GM19372 (cell line): ENCODE measurements around the gene FAM83D.
"Not testable (repeated sequence)": the region's sequence is repeated elsewhere in the genome, so short reads cannot be mapped to it uniquely, and the experiment has no call there.

Experiments
- ATAC-seq: cut with Tn5 transposase; IDR thresholded peaks from one replicate; pipeline ENCODE4 v1.9.1; 2021; ENCODE audit warnings: mild to moderate bottlenecking, low read depth, moderate library complexity; ENCODE audit not compliant: unreplicated experiment

FAM83D gene

GRCh38 chr20:38932457-38933120 lies 6.4 kb downstream of the FAM83D start:
- no peak for ATAC-seq

DNA sequence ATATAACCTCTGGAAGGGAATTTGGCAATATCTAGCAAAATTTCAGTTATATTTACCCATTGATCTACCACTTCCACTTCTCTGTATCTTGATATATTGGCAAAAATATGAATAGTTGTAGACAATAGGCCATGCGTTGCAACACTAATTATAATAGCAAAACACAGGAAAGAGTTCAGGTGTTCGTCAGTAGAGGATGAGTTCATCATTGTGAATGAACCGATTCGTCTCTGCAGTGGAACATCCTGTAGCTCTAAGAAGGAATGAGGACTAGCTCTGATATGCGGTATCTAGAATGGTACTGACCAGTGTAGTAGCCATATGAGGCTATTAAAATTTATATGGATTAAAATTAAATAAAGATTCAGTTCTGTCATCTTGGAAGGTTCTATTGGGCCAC lies 8.3 kb downstream of the FAM83D start:
- no peak for ATAC-seq

- no peak for ATAC-seq
Observed at GRCh38 chr20:38935285-38935684, 9.1 kb downstream of the FAM83D start.

- ATAC-seq, result no peak
Observed at GRCh38 chr20:38935967-38936407, 9.8 kb downstream of the FAM83D start.

- no peak for ATAC-seq
Observed at GRCh38 chr20:38937000-38937399, 10.8 kb downstream of the FAM83D start.

DNA sequence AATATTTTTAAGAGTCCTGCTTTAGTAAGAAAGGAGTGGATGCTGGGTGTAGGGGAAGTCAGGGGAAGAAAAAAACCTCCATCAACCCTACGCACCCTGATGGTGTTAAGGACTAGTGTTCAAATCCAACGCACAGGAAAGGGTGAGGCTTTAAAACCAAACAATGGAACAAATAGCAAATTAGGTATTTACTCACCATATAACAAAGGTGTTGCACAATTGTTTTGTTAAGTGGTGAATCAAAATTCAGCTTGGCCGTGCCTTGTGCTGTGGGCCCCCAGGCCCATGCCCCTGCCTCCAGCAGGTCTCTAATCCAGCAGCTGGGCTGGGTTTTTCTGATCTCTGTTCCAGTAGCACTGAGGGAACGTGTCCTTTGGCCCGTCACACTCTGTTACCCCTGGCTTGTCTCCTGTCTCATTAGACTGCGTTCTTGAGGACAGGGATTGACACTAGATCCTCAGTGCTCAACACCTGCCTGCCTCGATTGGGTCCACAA lies 11.8 kb downstream of the FAM83D start:
- no peak for ATAC-seq

GRCh38 chr20:38939686-38940085 lies 13.5 kb downstream of the FAM83D start:
- ATAC-seq, result no peak

- no peak for ATAC-seq
Observed at GRCh38 chr20:38940644-38941043, 14.4 kb downstream of the FAM83D start.

DNA sequence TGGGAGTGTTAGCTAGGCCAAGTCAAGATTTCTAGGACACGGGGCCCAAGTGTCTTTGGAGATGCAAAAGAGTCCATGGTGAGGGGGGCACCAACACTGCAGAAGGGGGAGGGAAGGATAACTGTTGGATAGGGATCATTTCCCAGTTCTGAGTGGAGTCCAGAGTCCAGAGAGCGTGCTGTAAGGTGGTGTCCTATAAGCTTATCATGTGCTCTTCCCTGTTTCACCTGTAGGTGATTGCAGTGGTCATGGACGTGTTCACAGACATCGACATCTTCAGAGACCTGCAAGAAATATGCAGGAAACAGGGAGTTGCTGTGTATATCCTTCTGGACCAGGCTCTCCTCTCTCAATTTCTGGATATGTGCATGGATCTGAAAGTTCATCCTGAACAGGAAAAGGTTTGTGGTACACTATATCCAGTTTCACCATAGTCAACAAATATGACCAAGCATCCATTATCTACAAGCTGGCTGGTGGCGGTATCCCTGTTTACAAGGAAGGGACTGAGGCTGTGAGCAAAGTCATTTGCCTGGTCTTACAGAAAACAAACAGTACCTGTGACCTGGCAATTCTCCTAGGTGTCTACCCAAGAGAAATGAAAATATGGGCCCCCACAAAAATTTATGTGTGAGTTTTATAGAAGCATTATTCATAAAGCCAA lies 15.6 kb downstream of the FAM83D start:
- ATAC-seq, result no peak

GRCh38 chr20:38945012-38945411 lies 18.8 kb downstream of the FAM83D start:
- no peak for ATAC-seq

DNA sequence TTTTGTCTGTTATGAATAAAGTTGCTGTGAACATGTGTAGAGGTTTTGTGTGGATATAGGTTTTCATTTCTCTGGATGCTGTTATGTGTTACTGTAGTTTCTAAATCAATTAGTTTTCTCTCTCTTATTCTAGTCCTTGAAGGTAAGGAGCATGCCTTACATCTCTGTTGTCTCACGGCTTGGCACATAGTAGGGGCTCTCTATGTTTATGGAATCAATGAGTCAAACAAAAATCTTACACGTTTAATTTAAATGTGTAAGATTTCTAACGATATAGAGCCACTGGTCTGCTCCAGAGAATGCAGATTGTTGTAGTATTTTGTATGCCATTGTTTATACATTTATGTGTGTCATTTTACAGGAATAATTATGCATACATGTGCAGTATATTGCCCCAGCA lies 20.6 kb downstream of the FAM83D start:
- ATAC-seq, result no peak

- no peak for ATAC-seq
Observed at GRCh38 chr20:38947931-38948362, 21.7 kb downstream of the FAM83D start.

DNA sequence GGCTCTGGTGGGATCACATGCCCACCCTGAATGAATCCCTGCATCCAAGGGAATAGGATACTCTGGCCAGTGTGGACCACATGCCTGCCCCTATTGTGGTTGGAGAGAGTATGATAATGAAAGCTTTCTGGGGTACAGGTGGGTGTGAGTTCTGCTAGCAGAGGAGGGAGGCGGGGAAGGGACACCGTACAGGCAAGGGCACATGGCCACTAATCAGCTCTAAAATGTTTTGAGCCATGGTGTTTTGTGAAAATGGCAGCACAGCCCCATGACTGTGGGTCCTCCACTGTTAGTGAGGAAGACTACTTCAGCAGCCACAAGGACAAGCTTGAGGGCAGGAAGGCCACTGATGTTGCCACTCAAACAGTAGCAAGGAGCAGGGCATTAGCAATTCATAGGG lies 24.0 kb downstream of the FAM83D start:
- no peak for ATAC-seq

GRCh38 chr20:38951611-38952010 lies 25.4 kb downstream of the FAM83D start:
- no peak for ATAC-seq

DNA sequence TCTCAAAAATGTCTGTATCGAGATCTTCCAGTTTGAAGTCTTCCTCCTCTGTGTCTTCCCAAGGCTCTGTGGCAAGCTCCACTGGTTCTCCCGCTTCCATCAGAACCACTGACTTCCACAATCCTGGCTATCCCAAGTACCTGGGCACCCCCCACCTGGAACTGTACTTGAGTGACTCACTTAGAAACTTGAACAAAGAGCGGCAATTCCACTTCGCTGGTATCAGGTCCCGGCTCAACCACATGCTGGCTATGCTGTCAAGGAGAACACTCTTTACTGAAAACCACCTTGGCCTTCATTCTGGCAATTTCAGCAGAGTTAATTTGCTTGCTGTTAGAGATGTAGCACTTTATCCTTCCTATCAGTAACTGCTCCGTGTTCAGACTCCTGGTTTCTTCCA lies 25.9 kb downstream of the FAM83D start:
- ATAC-seq, result no peak

DNA sequence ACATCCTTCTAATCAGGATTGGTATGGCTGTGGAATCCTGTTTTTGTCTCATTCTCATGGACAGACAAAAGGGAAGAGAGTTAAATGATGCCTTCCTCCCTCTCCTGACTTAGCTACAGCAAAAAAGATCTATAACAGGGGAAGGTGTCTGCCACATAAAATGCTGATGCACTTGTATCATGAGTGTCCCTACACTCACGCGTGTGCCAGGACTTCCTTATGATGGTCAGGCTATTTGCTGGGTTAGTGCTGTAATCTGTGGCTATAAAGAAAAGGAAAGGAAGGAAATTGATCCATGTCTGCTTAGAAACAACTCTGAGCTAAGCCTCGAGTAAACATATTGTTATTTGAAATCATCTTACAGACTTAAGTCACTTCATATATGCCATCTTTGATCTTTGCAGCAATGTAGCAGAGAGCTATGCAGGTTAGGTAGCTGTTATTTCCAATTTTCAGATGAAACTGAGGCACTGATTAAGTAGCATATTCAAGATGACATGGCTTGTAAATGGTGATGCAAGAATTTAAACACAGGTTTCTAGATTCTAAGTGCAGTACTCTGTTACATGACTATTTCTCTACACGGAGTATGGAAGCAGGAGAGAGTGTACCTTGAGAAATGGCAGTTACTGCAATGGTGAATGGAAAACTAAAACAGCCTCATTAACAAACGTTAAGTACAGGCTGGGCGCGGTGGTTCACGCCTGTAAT lies 27.6 kb downstream of the FAM83D start:
- ATAC-seq, result no peak

DNA sequence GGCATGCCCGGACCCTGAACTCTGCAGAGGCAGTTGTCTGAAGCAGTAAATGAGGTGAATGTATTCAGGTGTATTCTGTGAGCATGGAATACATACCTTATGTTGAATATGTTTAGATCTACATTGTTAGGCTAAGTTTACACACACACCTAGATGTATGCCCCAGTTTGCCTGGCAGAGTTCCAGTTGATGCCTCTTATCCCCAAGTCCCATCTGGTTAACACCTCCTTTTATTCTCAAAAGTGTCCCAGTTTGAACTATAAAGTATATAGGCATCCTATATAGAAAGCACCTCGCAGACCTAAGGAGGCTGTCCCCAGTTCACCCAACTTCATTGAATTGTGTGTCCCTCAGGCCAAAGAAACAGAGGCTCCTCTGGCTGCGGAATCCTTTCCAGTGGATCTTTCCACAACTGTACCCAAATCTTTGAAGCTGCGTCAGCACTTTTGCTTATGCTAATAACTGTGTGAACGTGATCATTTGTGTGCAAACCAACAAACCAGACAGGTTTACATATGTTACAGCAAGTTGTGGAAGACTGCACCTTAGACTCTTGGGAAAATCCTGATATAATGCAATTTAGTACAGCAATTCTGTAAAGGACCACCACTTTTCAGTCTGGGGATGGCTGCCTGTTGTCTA lies 31.1 kb downstream of the FAM83D start:
- no peak for ATAC-seq

GRCh38 chr20:38957915-38958485 lies 31.8 kb downstream of the FAM83D start:
- ATAC-seq, result no peak

- ATAC-seq, result not testable (repeated sequence)
Observed at GRCh38 chr20:38960187-38960687, 34.0 kb downstream of the FAM83D start.

DNA sequence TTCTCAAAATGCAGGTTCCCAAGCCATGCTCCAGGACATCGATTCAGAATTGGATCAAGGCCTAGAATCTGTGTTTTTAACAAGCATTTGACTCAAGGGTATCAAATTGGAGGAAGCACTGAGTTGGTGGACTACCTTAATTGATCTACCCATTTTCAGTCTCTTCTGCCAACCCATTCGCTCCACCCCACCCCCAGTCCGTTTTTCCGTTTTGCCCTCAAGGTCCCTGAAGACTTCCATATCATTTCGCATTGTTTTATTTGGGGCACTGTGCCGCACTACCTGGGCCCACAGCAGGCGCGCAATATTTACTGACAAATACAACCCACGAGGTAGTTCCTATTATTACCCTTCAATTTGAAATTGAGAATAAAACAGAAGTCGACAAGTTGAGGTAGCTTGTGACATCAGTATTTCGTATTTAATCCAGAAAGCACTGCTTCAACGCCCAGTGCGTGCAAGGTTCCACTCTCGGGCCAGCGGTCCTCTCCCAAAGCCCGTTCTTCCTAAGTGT lies 35.4 kb downstream of the FAM83D start:
- ATAC-seq, result no peak
